PFSK-1 (cell line): ENCODE data around the gene TRIM16.
"Not testable (repeated sequence)": the region's sequence is repeated elsewhere in the genome, so short reads cannot be mapped to it uniquely, and the experiment has no call there.

ENCODE experiments used
- FOXP2 ChIP-seq: optimal IDR thresholded peaks from 2 replicates; pipeline ENCODE3; 2011; ENCODE audit warnings: borderline replicate concordance, control low read depth, inconsistent platforms; ENCODE audit not compliant: insufficient read depth; ENCODE audit errors: extremely low read length, extremely low read depth
- POLR2AphosphoS5 ChIP-seq: IDR thresholded peaks from 2 replicates; pipeline ENCODE4 v1.6.1; 2012; ENCODE audit warnings: low read depth, mild to moderate bottlenecking, control low read depth, low read length, moderate library complexity
- SIN3A ChIP-seq: IDR thresholded peaks from 2 replicates; pipeline ENCODE4 v1.6.1; 2012; ENCODE audit warnings: mild to moderate bottlenecking, low read length, moderate library complexity, borderline replicate concordance; ENCODE audit not compliant: insufficient read depth
- TAF1 ChIP-seq: IDR thresholded peaks from 2 replicates; pipeline ENCODE4 v1.6.1; 2012; ENCODE audit warnings: low read length, control low read depth, borderline replicate concordance; ENCODE audit not compliant: insufficient read depth
- TF ChIP-seq, protein P1 (sequence below), 2 experiments: IDR thresholded peaks; 2 replicates each; pipeline versions ENCODE4 v1.6.1 to v1.8.0; 2011 to 2012; ENCODE audit warnings: low read depth in 2 of 2, low read length in 2 of 2, control low read depth in 1 of 2, inconsistent platforms in 1 of 2, mild to moderate bottlenecking in 1 of 2, moderate library complexity in 1 of 2; ENCODE audit not compliant: insufficient read depth in 1 of 2

TRIM16 gene

DNA sequence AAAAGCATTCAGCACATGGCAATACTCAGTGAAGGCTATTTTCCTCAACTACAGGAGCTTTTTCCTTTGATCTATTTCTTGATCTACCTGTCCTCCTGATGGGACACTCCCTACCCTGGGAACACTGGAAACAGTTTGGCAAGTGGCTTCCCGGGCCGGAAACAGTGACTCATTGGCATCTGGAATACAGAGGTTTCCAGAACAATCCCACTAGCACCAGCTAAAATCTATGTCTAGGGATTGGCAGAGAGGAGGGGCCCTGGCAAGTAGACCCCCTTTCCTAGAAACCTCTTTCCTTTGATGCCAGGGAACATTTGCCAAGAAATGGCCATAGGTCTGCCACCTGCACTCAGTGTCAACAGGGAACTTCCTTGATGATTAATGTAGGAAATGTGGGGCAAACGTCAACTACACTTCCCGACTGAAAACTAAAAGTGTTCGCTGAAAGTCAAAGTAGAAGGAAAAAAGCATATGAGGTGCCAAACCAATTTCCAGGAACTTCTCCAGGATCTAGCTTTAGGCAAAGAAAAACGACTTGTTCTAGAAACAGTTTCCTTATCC, 34.2 kb downstream of the TRIM16 start:
- no peak for TF ChIP-seq SIN3A
- no peak for TF ChIP-seq FOXP2
- TF ChIP-seq, protein P1, sequence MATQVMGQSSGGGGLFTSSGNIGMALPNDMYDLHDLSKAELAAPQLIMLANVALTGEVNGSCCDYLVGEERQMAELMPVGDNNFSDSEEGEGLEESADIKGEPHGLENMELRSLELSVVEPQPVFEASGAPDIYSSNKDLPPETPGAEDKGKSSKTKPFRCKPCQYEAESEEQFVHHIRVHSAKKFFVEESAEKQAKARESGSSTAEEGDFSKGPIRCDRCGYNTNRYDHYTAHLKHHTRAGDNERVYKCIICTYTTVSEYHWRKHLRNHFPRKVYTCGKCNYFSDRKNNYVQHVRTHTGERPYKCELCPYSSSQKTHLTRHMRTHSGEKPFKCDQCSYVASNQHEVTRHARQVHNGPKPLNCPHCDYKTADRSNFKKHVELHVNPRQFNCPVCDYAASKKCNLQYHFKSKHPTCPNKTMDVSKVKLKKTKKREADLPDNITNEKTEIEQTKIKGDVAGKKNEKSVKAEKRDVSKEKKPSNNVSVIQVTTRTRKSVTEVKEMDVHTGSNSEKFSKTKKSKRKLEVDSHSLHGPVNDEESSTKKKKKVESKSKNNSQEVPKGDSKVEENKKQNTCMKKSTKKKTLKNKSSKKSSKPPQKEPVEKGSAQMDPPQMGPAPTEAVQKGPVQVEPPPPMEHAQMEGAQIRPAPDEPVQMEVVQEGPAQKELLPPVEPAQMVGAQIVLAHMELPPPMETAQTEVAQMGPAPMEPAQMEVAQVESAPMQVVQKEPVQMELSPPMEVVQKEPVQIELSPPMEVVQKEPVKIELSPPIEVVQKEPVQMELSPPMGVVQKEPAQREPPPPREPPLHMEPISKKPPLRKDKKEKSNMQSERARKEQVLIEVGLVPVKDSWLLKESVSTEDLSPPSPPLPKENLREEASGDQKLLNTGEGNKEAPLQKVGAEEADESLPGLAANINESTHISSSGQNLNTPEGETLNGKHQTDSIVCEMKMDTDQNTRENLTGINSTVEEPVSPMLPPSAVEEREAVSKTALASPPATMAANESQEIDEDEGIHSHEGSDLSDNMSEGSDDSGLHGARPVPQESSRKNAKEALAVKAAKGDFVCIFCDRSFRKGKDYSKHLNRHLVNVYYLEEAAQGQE (IDR thresholded peaks at IDR 0.05; ENCODE audit: insufficient read depth in 1 of 2, low read depth in 2 of 2, low read length in 2 of 2) = no peak
- TF ChIP-seq TAF1 = no peak
- TF ChIP-seq POLR2AphosphoS5 = no peak

- TF ChIP-seq TAF1 = no peak
Observed at GRCh38 chr17:15648386-15648785, 35.7 kb downstream of the TRIM16 start.

GRCh38 chr17:15619331-15620058, 64.6 kb downstream of the TRIM16 start, which contains the start of gene FBXW10B:
Gene FBXW10B, minus strand, starts transcription at chr17:15619704. Its CDS starts 192 bp downstream, at chr17:15619512.
- TF ChIP-seq POLR2AphosphoS5, SIN3A, TAF1: not testable (repeated sequence)
